DOHH2 (cell line): ENCODE results near the gene NYAP1.
A peak's percentile ranks its signal among the peaks of the same experiment; 100 is the strongest.

Experiments used
- H3F3A ChIP-seq: fragments of 200-600 bp; sonication (generic), shearing (Covaris generic); 2 replicates; pipeline ENCODE4 v1.6.0; 2016; ENCODE audit warnings: antibody characterized with exemption, mild to moderate bottlenecking; ENCODE audit not compliant: control insufficient read depth, insufficient read depth
- H3K27ac ChIP-seq: fragments of 200-600 bp; sonication (generic); 2 replicates; pipeline ENCODE4 v1.5.1; 2014; ENCODE audit warnings: low read depth, mild to moderate bottlenecking, low read length, moderate library complexity
- H3K27me3 ChIP-seq: fragments of 200-600 bp; sonication (generic); 2 replicates; pipeline ENCODE4 v1.6.1; 2014; ENCODE audit warnings: mild to moderate bottlenecking, low read length, mixed read lengths; ENCODE audit not compliant: control insufficient read depth
- H3K36me3 ChIP-seq: fragments of 200-600 bp; sonication (generic); 2 replicates; pipeline ENCODE4 v1.6.1; 2014; ENCODE audit warnings: mild to moderate bottlenecking, low read length, moderate library complexity, mixed read lengths; ENCODE audit not compliant: control insufficient read depth
- H3K4me1 ChIP-seq: fragments of 200-600 bp; sonication (generic); 2 replicates; pipeline ENCODE4 v1.6.1; 2014; ENCODE audit warnings: mild to moderate bottlenecking, low read length, mixed read lengths; ENCODE audit not compliant: control insufficient read depth
- H3K4me2 ChIP-seq: fragments of 200-600 bp; sonication (generic); 2 replicates; pipeline ENCODE4 v1.6.0; 2014; ENCODE audit warnings: mild to moderate bottlenecking, low read length, moderate library complexity
- H3K4me3 ChIP-seq: fragments of 200-600 bp; sonication (generic); 2 replicates; pipeline ENCODE4 v1.5.1; 2014; ENCODE audit warnings: mild to moderate bottlenecking, low read length, mixed read lengths
- H3K79me2 ChIP-seq: fragments of 200-600 bp; sonication (generic); 2 replicates; pipeline ENCODE4 v1.6.1; 2014; ENCODE audit warnings: mild to moderate bottlenecking, low read length, mixed read lengths; ENCODE audit not compliant: control insufficient read depth
- H3K9me2 ChIP-seq: fragments of 200-600 bp; sonication (generic); replicated peaks from 2 replicates; pipeline ENCODE4 v1.6.1; 2014; ENCODE audit warnings: mild to moderate bottlenecking, low read length, mixed read lengths; ENCODE audit not compliant: control insufficient read depth
- H3K9me3 ChIP-seq: fragments of 200-600 bp; sonication (generic); 2 replicates; pipeline ENCODE4 v1.6.1; 2014; ENCODE audit warnings: antibody characterized with exemption, low read length, mixed read lengths; ENCODE audit not compliant: control insufficient read depth, insufficient read depth
- H4K20me1 ChIP-seq: fragments of 200-600 bp; sonication (generic); 2 replicates; pipeline ENCODE4 v1.6.0; 2014; ENCODE audit warnings: low read depth, mild to moderate bottlenecking, antibody characterized with exemption, low read length, moderate library complexity; ENCODE audit not compliant: control insufficient read depth, insufficient read depth
- CTCF ChIP-seq: fragments of 200-600 bp; sonication (generic); IDR thresholded peaks from one replicate; pipeline ENCODE4 v1.5.1; 2014; ENCODE audit warnings: antibody characterized with exemption, mild to moderate bottlenecking, low read depth, low read length; ENCODE audit not compliant: poor library complexity, severe bottlenecking
- EZH2phosphoT487 ChIP-seq: fragments of 200-600 bp; sonication (generic); IDR thresholded peaks from 2 replicates; pipeline ENCODE4 v1.6.1; 2017; ENCODE audit warnings: borderline replicate concordance, mild to moderate bottlenecking, antibody characterized with exemption, low read length, moderate library complexity, mixed read lengths

NYAP1 gene

GRCh38 chr7:100516135-100516812 is 32.5 kb downstream of the NYAP1 start:
- peaks cover 22% of the 10 kb centered on the region for H3K4me1 ChIP-seq
- H3K36me3 ChIP-seq: no peaks in the 10 kb centered on the region
- H3K9me2 ChIP-seq: no peaks in the 10 kb centered on the region
- peak overlapping the region; percentile 46 for H3K4me2 ChIP-seq
- H3K9me3 ChIP-seq: no peaks in the 10 kb centered on the region
- H3K79me2 ChIP-seq: no peaks in the 10 kb centered on the region
- H3K27ac ChIP-seq: peak overlapping the region; percentile 28; the same call in 1 of the 2 replicates
- H3K4me3 ChIP-seq: peak overlapping the region; percentile 41
- peaks cover 9% of the 10 kb centered on the region; the same call in 1 of the 2 replicates for H3K27me3 ChIP-seq
- TF ChIP-seq EZH2phosphoT487 (no peak), CTCF (no peak)
- H4K20me1 ChIP-seq: no peaks in the 10 kb centered on the region
- H3F3A ChIP-seq: 0 out of 2 replicates have a peak, but pooled peaks cover 5% of the 10 kb centered on the region

GRCh38 chr7:100517305-100517704 is 33.6 kb downstream of the NYAP1 start:
- Histone ChIP-seq H3K9me3 (no peaks in the 10 kb centered on the region), H3K9me2 (no peaks in the 10 kb centered on the region), H3K4me3 (no peak overlapping the region), H3K4me1 (peaks cover 22% of the 10 kb centered on the region), H3F3A (peaks cover 11% of the 10 kb centered on the region; the same call in 1 of the 2 replicates), H4K20me1 (no peaks in the 10 kb centered on the region), H3K36me3 (no peaks in the 10 kb centered on the region), H3K27me3 (peaks cover 12% of the 10 kb centered on the region; the same call in 1 of the 2 replicates), H3K4me2 (no peak overlapping the region), H3K79me2 (no peaks in the 10 kb centered on the region), H3K27ac (no peak overlapping the region)
- TF ChIP-seq CTCF (no peak), EZH2phosphoT487 (no peak)

- H3K27me3 ChIP-seq: peaks cover 9% of the 10 kb centered on the region; the same call in 1 of the 2 replicates
- H3K4me2 ChIP-seq: no peak overlapping the region
- H3K9me3 ChIP-seq: no peaks in the 10 kb centered on the region
- H3K79me2 ChIP-seq: no peaks in the 10 kb centered on the region
- no peaks in the 10 kb centered on the region for H4K20me1 ChIP-seq
- no peaks in the 10 kb centered on the region for H3K9me2 ChIP-seq
- H3F3A ChIP-seq: peaks cover 11% of the 10 kb centered on the region; the same call in 1 of the 2 replicates
- no peaks in the 10 kb centered on the region for H3K36me3 ChIP-seq
- no peak overlapping the region for H3K4me3 ChIP-seq
- peaks cover 22% of the 10 kb centered on the region for H3K4me1 ChIP-seq
- TF ChIP-seq EZH2phosphoT487 (no peak), CTCF (no peak)
- H3K27ac ChIP-seq: no peak overlapping the region
These were observed 35.9 kb downstream of the NYAP1 start for GRCh38 chr7:100519580-100519979.
